GM21526 (cell line): ENCODE results near the gene RIMKLB.
"Not testable (repeated sequence)": the region's sequence is repeated elsewhere in the genome, so short reads cannot be mapped to it uniquely, and the experiment has no call there.

Source experiments
- ATAC-seq: cut with Tn5 transposase; IDR thresholded peaks from one replicate; pipeline ENCODE4 v1.9.1; 2021; ENCODE audit warnings: moderate library complexity; ENCODE audit not compliant: unreplicated experiment, low FRiP score

Gene RIMKLB

GRCh38 chr12:8762701-8763100, 64.9 kb downstream of the RIMKLB start:
- not testable (repeated sequence) for ATAC-seq

- ATAC-seq = not testable (repeated sequence)
Measured at GRCh38 chr12:8766121-8766520, 68.3 kb downstream of the RIMKLB start.

DNA sequence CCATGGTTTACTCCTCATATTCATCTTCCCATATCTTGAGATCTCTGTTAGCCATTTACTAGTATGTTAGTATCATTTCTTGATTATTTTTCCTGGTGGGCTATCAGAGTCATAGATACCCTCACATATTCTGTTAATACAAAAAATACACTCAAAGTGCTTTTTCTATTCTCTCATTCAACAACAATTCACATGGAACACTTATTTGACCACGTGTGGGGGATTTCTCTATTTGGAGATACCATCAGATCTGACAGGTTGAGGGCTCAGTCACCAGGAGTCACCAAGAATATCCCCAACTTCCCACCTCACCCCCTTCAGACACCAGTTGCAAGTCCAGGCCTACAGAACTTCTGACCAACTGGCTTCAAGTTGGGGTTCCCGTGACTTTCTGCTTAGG, 72.7 kb downstream of the RIMKLB start:
- ATAC-seq = no peak

GRCh38 chr12:8771072-8771471, 73.3 kb downstream of the RIMKLB start:
- no peak for ATAC-seq

GRCh38 chr12:8773461-8773860, 75.7 kb downstream of the RIMKLB start:
- ATAC-seq = no peak

GRCh38 chr12:8779281-8779680, 81.5 kb downstream of the RIMKLB start:
- ATAC-seq = no peak

DNA sequence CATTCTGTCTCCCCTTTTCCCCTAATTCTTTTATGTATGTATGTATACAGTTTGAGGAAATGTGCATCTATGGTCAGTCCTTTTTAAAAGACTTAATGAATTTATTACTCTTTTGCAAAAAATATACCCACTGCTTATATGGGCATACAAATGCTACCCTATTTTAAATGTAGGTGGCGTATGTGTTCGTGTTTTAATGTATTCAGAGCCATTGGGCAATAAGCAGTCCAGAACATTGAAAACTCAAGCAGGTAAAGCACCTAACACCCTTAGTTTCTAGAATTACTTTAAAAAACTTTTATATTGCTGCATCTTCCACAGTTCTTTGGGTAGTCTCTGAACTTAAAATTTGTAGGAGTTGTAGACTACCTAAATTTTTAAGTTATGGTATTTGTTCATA, 82.1 kb downstream of the RIMKLB start:
- no peak for ATAC-seq

GRCh38 chr12:8780389-8780788, 82.6 kb downstream of the RIMKLB start:
- ATAC-seq = no peak

- ATAC-seq = no peak
Measured at GRCh38 chr12:8781381-8782127, 83.8 kb downstream of the RIMKLB start.

- ATAC-seq = no peak
Measured at GRCh38 chr12:8784290-8784888, 86.6 kb downstream of the RIMKLB start.

- ATAC-seq = no peak
Measured at GRCh38 chr12:8785499-8785898, 87.7 kb downstream of the RIMKLB start.

DNA sequence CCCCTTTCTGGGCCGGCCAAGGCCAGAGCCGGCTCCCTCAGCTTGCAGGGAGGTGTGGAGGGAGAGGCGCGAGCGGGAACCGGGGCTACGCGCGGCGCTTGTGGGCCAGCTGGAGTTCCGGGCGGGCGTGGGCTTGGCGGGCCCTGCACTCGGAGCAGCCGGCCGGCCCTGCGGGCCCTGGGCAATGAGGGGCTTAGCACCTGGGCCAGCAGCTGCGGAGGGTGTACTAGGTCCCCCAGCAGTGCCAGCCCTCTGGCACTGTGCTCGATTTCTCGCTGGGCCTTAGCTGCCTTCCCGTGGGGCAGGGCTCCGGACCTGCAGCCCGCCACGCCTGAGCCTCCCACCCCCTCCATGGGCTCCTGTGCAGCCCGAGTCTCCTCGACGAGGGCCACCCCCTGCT, 89.4 kb downstream of the RIMKLB start:
- ATAC-seq = not testable (repeated sequence)

DNA sequence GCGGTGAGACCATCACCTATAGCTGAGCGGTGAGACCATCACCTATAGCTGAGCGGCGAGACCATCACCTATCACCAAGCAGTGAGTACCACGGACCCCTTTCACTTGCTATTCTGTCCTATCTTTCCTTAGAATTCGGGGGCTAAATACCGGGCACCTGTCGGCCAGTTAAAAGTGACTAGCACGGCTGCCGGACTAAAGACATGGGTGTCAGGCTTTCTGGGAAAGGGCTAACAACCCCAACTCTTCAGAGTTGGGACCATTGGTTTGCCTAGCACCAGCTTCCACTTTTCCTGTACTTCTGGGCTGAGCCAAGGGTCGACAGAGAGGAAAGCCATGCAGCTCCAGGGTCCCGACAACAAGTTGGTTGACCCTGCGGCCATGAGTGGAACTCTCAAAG, 90.9 kb downstream of the RIMKLB start:
- not testable (repeated sequence) for ATAC-seq

- ATAC-seq = not testable (repeated sequence)
Measured at GRCh38 chr12:8789341-8790013, 91.7 kb downstream of the RIMKLB start.

DNA sequence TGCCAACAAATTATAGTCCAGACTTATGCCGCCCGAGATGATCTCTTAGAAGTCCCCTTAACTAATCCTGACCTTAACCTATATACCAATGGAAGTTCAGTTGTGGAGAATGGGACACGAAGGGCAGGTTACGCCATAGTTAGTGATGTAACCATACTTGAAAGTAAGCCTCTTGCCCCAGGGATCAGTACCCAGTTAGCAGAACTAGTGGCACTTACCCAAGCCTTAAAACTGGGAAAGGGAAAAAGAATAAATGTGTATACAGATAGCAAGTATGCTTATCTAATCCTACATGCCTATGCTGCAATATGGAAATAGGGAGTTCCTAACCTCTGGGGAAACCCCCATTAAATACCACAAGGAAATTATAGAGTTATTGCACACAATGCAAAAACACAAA, 95.4 kb downstream of the RIMKLB start:
- not testable (repeated sequence) for ATAC-seq

DNA sequence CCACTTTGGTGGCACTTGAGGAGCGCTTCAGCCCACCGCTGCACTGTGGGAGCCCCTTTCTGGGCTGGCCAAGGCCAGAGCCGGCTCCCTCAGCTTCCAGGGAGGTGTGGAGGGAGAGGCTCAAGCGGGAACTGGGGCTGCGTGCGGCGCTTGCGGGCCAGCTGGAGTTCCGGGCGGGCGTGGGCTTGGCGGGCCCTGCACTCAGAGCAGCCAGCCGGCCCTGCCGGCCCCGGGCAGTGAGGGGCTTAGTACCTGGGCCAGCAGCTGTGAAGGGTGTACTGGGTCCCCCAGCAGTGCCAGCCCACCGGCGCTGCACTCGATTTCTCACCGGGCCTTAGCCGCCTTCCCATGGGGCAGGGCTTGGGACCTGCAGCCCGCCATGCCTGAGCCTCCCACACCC, 96.8 kb downstream of the RIMKLB start:
- ATAC-seq = not testable (repeated sequence)

- no peak for ATAC-seq
Measured at GRCh38 chr12:8796831-8797626, 99.2 kb downstream of the RIMKLB start.

GRCh38 chr12:8801213-8801612, 103.4 kb downstream of the RIMKLB start:
- not testable (repeated sequence) for ATAC-seq

DNA sequence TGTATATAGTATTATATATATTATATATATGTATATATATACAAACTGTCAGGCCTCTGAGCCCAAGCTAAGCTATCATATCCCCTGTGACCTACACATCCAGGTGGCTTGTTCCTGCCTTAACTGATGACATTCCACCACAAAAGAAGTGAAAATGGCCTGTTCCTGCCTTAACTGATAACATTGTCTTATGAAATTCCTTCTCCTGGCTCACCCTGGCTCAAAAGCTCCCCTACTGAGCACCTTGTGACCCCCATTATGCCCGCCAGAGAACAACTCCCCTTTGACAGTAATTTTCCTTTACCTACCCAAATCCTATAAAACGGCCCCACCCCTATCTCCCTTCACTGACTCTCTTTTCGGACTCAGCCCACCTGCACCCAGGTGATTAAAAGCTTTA, 107.0 kb downstream of the RIMKLB start:
- not testable (repeated sequence) for ATAC-seq

DNA sequence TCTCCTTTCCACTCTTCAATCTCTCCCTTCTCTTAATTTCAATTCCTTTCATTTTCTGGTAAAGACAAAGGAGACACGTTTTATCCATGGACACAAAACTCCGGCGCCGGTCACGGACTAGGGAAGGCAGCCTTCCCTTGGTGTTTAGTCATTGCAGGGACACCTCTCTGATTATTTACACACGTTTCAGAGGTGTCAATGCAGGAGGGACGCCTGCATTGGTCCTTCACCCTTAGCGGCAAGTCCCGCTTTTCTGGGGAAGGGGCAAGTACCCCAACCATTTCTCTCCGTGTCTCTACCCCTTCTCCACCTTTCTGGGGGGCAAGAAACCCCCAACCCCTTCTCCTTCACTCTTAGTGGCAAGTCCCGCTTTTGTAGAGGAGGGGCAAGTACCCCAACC, 107.7 kb downstream of the RIMKLB start:
- ATAC-seq = not testable (repeated sequence)

- ATAC-seq = not testable (repeated sequence)
Measured at GRCh38 chr12:8807084-8807483, 109.3 kb downstream of the RIMKLB start.
